ENCODE results near the gene FBXL3. TPM values are rescaled to one million over a fixed set of nuclear protein-coding genes. Genes with fewer than 3 reads are reported as not detected.

The FBXL3 gene
- polyA plus RNA-seq, 1 of the 3 experiments (the other 2 are of a cell fraction) = 13.6 TPM

- no peaks in the 10 kb centered on the region for H3K79me2 ChIP-seq (ENCODE audit: insufficient read depth)
- H2AFZ ChIP-seq (ENCODE audit: low read depth) = no peak overlapping the region
- peaks cover 0 to 5% of the 10 kb centered on the region in 2 experiments; a peak in 1 of 4 replicates for H3K4me1 ChIP-seq (ENCODE audit: control insufficient read depth in 1 of 2, insufficient read depth in 2 of 2, low read depth in 1 of 2, low read length in 1 of 2)
- 35% methylated on average over 3 of the region's 3 CpGs for WGBS (ENCODE audit: low lambda C conversion rate)
- DNase-seq = no peak
- no peaks in the 10 kb centered on the region for H3K9me2 ChIP-seq
- TF ChIP-seq MAX (IDR thresholded peaks at IDR 0.05; ENCODE audit: low read depth) = no peak
- TF ChIP-seq JUND (IDR thresholded peaks at IDR 0.05) = no peak
- TF ChIP-seq EZH2phosphoT487 (IDR thresholded peaks at IDR 0.05; ENCODE audit: borderline replicate concordance, low read depth) = no peak
- TF ChIP-seq FOXJ3 (CRISPR knock-in tag; IDR thresholded peaks at IDR 0.05) = no peak
- no peak for TF ChIP-seq ELF1 (IDR thresholded peaks at IDR 0.05)
- H3K4me3 ChIP-seq (ENCODE audit: low read depth in 2 of 2, low read length in 1 of 2) = no peak overlapping the region
- H4K20me1 ChIP-seq (ENCODE audit: insufficient read depth) = no peaks in the 10 kb centered on the region
- no peak overlapping the region for H3K4me2 ChIP-seq
- H3K9ac ChIP-seq = no peak overlapping the region
- H3F3A ChIP-seq (replicated peaks; ENCODE audit: insufficient read depth) = no peaks in the 10 kb centered on the region
- ChIA-PET CTCF (interaction anchor here (0.9 to 1.2 kb wide), 2 partner anchors 89 to 957 kb away, joined by 3 read pairs; no protein-coding TSS in a partner anchor), POLR2A (no interaction called here)
- no peaks in the 10 kb centered on the region for H3K27me3 ChIP-seq (ENCODE audit: insufficient read depth)
- H3K27ac ChIP-seq (ENCODE audit: low read depth in 2 of 2, low read length in 1 of 2) = no peak overlapping the region
- no peaks in the 10 kb centered on the region for H3K9me3 ChIP-seq
- H3K36me3 ChIP-seq (replicated peaks in 1 of 2; ENCODE audit: control insufficient read depth in 1 of 2, insufficient read depth in 2 of 2, low read length in 1 of 2) = no peaks in the 10 kb centered on the region
These were observed 52.4 kb downstream of the FBXL3 start for GRCh38 chr13:76974618-76974975.

GRCh38 chr13:76973920-76974617, 52.9 kb downstream of the FBXL3 start:
- POLR2A ChIA-PET = no interaction called here
- H2AFZ ChIP-seq (ENCODE audit: low read depth) = no peak overlapping the region
- no peaks in the 10 kb centered on the region for H3K9me2 ChIP-seq
- H3K27me3 ChIP-seq (ENCODE audit: insufficient read depth) = no peaks in the 10 kb centered on the region
- H4K20me1 ChIP-seq (ENCODE audit: insufficient read depth) = no peaks in the 10 kb centered on the region
- no peaks in the 10 kb centered on the region for H3F3A ChIP-seq (replicated peaks; ENCODE audit: insufficient read depth)
- H3K4me3 ChIP-seq (ENCODE audit: low read depth in 2 of 2, low read length in 1 of 2) = no peak overlapping the region
- H3K9me3 ChIP-seq = no peaks in the 10 kb centered on the region
- no peak overlapping the region for H3K9ac ChIP-seq
- no peaks in the 10 kb centered on the region for H3K36me3 ChIP-seq (replicated peaks in 1 of 2; ENCODE audit: control insufficient read depth in 1 of 2, insufficient read depth in 2 of 2, low read length in 1 of 2)
- WGBS (ENCODE audit: low lambda C conversion rate) = 66% methylated on average over 4 of the region's 6 CpGs
- no peak for DNase-seq
- no peaks in the 10 kb centered on the region for H3K79me2 ChIP-seq (ENCODE audit: insufficient read depth)
- no peak for TF ChIP-seq PBX3 (IDR thresholded peaks at IDR 0.05)
- TF ChIP-seq MEF2A (IDR thresholded peaks at IDR 0.05; ENCODE audit: borderline replicate concordance, low read depth) = no peak
- TF ChIP-seq RCOR1 (IDR thresholded peaks at IDR 0.05; ENCODE audit: low read length) = no peak
- TF ChIP-seq MAX (IDR thresholded peaks at IDR 0.05; ENCODE audit: low read depth) = no peak
- TF ChIP-seq NRF1 (IDR thresholded peaks at IDR 0.05; ENCODE audit: low read depth, low read length) = no peak
- TF ChIP-seq ZBTB33 (IDR thresholded peaks at IDR 0.05; ENCODE audit: borderline replicate concordance, low read depth) = no peak
- TF ChIP-seq JUND (IDR thresholded peaks at IDR 0.05) = no peak
- no peak for TF ChIP-seq FOXJ3 (CRISPR knock-in tag; IDR thresholded peaks at IDR 0.05)
- TF ChIP-seq FOXM1 (IDR thresholded peaks at IDR 0.05; ENCODE audit: low read depth) = no peak
- no peak for TF ChIP-seq MXI1 (IDR thresholded peaks at IDR 0.05; ENCODE audit: low read depth, low read length)
- no peak for TF ChIP-seq USF2 (IDR thresholded peaks at IDR 0.05; ENCODE audit: borderline replicate concordance, low read depth, low read length)
- no peak for TF ChIP-seq TCF12 (IDR thresholded peaks at IDR 0.05)
- no peak for TF ChIP-seq GATA2 (CRISPR knock-in tag; IDR thresholded peaks at IDR 0.05)
- TF ChIP-seq NFIC (IDR thresholded peaks at IDR 0.05; ENCODE audit: borderline replicate concordance) = no peak
- no peak for TF ChIP-seq REST (IDR thresholded peaks at IDR 0.05; ENCODE audit: low read depth, low read length)
- TF ChIP-seq TAF1 (IDR thresholded peaks at IDR 0.05; ENCODE audit: borderline replicate concordance, low read depth, low read length) = no peak
- H3K4me2 ChIP-seq = no peak overlapping the region
- CTCF ChIA-PET = interaction anchor here (0.9 to 1.2 kb wide), 2 partner anchors 88 to 957 kb away, joined by 3 read pairs; no protein-coding TSS in a partner anchor
- H3K4me1 ChIP-seq (ENCODE audit: control insufficient read depth in 1 of 2, insufficient read depth in 2 of 2, low read depth in 1 of 2, low read length in 1 of 2) = peaks cover 0 to 5% of the 10 kb centered on the region in 2 experiments; a peak in 1 of 4 replicates
- no peak overlapping the region for H3K27ac ChIP-seq (ENCODE audit: low read depth in 2 of 2, low read length in 1 of 2)
